H9 (cell line): ENCODE results near the gene STK35. TPM values are rescaled to one million over a fixed set of nuclear protein-coding genes. Genes with fewer than 3 reads are reported as not detected.

Source experiments
- DNase-seq: peaks from one replicate; pipeline ENCODE4 v3.0.0-alpha.2; 2017
- H2AFZ ChIP-seq: one replicate; pipeline ENCODE4 v1.6.1; 2013; ENCODE audit warnings: mild to moderate bottlenecking, low read length, control low read depth, moderate library complexity
- H2AK5ac ChIP-seq: 2 replicates; pipeline ENCODE4 v1.6.1; 2013; ENCODE audit warnings: low read length, control low read depth, mixed read lengths; ENCODE audit not compliant: insufficient read length
- H2BK120ac ChIP-seq: one replicate; pipeline ENCODE4 v1.6.1; 2013; ENCODE audit warnings: low read depth, mild to moderate bottlenecking, low read length, control low read depth, inconsistent platforms; ENCODE audit not compliant: poor library complexity, severe bottlenecking
- H2BK12ac ChIP-seq: 2 replicates; pipeline ENCODE4 v1.6.1; 2013; ENCODE audit warnings: low read length, control low read depth, mixed read lengths, low read depth; ENCODE audit not compliant: insufficient read length
- H2BK15ac ChIP-seq: 2 replicates; pipeline ENCODE4 v1.6.1; 2013; ENCODE audit warnings: low read depth, low read length, control low read depth
- H2BK20ac ChIP-seq: one replicate; pipeline ENCODE4 v1.6.1; 2013; ENCODE audit warnings: low read depth, mild to moderate bottlenecking, low read length, control low read depth, inconsistent platforms; ENCODE audit not compliant: poor library complexity, severe bottlenecking
- H2BK5ac ChIP-seq: 2 replicates; pipeline ENCODE4 v1.6.1; 2013; ENCODE audit warnings: low read length, control low read depth, mixed read lengths; ENCODE audit not compliant: insufficient read length
- H3K14ac ChIP-seq: 2 replicates; pipeline ENCODE4 v1.6.1; 2013; ENCODE audit warnings: low read length, control low read depth; ENCODE audit not compliant: insufficient read depth
- H3K18ac ChIP-seq: 2 replicates; pipeline ENCODE4 v1.6.1; 2013; ENCODE audit warnings: low read depth, mild to moderate bottlenecking, mixed read lengths, low read length, control low read depth; ENCODE audit not compliant: insufficient read length
- H3K23ac ChIP-seq: 2 replicates; pipeline ENCODE4 v1.6.1; 2013; ENCODE audit warnings: low read length, control low read depth, mixed read lengths, low read depth; ENCODE audit not compliant: insufficient read length
- H3K23me2 ChIP-seq: 2 replicates; pipeline ENCODE4 v1.6.1; 2013; ENCODE audit warnings: low read depth, mild to moderate bottlenecking, mixed read lengths, low read length, control low read depth; ENCODE audit not compliant: insufficient read length, poor library complexity, severe bottlenecking
- H3K27ac ChIP-seq: 2 replicates; pipeline ENCODE4 v1.5.1; 2013; ENCODE audit warnings: low read length, control low read depth, mixed read lengths, low read depth; ENCODE audit not compliant: insufficient read length
- H3K27me3 ChIP-seq: 2 replicates; pipeline ENCODE4 v1.6.1; 2013; ENCODE audit warnings: low read length, control low read depth, inconsistent platforms; ENCODE audit not compliant: insufficient read depth
- H3K4ac ChIP-seq: 2 replicates; pipeline ENCODE4 v1.6.1; 2013; ENCODE audit warnings: low read depth, mild to moderate bottlenecking, control low read depth, inconsistent platforms, low read length, moderate library complexity
- H3K4me1 ChIP-seq: 2 replicates; pipeline ENCODE4 v1.6.1; 2013; ENCODE audit warnings: low read length, control low read depth, inconsistent platforms; ENCODE audit not compliant: insufficient read depth
- H3K4me2 ChIP-seq: 2 replicates; pipeline ENCODE4 v1.6.1; 2013; ENCODE audit warnings: low read length, control low read depth, mixed read lengths; ENCODE audit not compliant: insufficient read length, insufficient read depth
- H3K56ac ChIP-seq: 2 replicates; pipeline ENCODE4 v1.6.1; 2013; ENCODE audit warnings: low read depth, mild to moderate bottlenecking, mixed read lengths, low read length, control low read depth; ENCODE audit not compliant: insufficient read length
- H3K79me1 ChIP-seq: 2 replicates; pipeline ENCODE4 v1.6.1; 2013; ENCODE audit warnings: low read depth, mild to moderate bottlenecking, moderate library complexity, low read length, control low read depth, inconsistent platforms; ENCODE audit not compliant: insufficient read depth, poor library complexity, severe bottlenecking
- H3K79me2 ChIP-seq: 2 replicates; pipeline ENCODE4 v1.6.1; 2013; ENCODE audit warnings: low read length, control low read depth, inconsistent platforms; ENCODE audit not compliant: insufficient read depth
- H3K9ac ChIP-seq: 2 replicates; pipeline ENCODE4 v1.6.1; 2013; ENCODE audit warnings: low read length, control low read depth, mixed read lengths; ENCODE audit not compliant: insufficient read length; ENCODE audit errors: extremely low read depth
- H3K9me3 ChIP-seq: one replicate; pipeline ENCODE4 v1.6.1; 2013; ENCODE audit warnings: low read depth, low read length, inconsistent platforms; ENCODE audit not compliant: control insufficient read depth
- H3T11ph ChIP-seq: one replicate; pipeline ENCODE4 v1.6.1; 2013; ENCODE audit warnings: mild to moderate bottlenecking, low read length, control low read depth, inconsistent platforms
- H4K20me1 ChIP-seq: one replicate; pipeline ENCODE4 v1.6.1; 2013; ENCODE audit not compliant: control insufficient read depth, insufficient read length, insufficient read depth
- H4K5ac ChIP-seq: 2 replicates; pipeline ENCODE4 v1.6.1; 2013; ENCODE audit warnings: low read depth, mild to moderate bottlenecking, mixed read lengths, low read length, control low read depth; ENCODE audit not compliant: insufficient read length
- H4K8ac ChIP-seq: replicated peaks from 2 replicates; pipeline ENCODE4 v1.6.1; 2013; ENCODE audit warnings: low read length, control low read depth, mixed read lengths, low read depth; ENCODE audit not compliant: insufficient read length
- H4K91ac ChIP-seq: 2 replicates; pipeline ENCODE4 v1.6.1; 2013; ENCODE audit warnings: low read depth, mild to moderate bottlenecking, moderate library complexity, mixed read lengths, low read length, control low read depth; ENCODE audit not compliant: insufficient read length
- H3K27ac Mint-ChIP-seq, 3 experiments: 2 replicates in 2 of 3; 3 replicates in 1 of 3; pipeline ENCODE4 v1.8.0; 2020 to 2021; ENCODE audit warnings: mixed read lengths in 3 of 3, mild to moderate bottlenecking in 1 of 3, moderate library complexity in 1 of 3
- H3K27me3 Mint-ChIP-seq: 2 replicates; pipeline ENCODE4 v1.8.0; 2021; ENCODE audit warnings: low read depth, mild to moderate bottlenecking, moderate library complexity, mixed read lengths
- H3K36me3 Mint-ChIP-seq, 3 experiments: 2 replicates in 2 of 3; 3 replicates in 1 of 3; pipeline ENCODE4 v1.8.0; 2020 to 2021; ENCODE audit warnings: low read depth in 3 of 3, mixed read lengths in 3 of 3; ENCODE audit not compliant: insufficient read depth in 1 of 3
- H3K4me1 Mint-ChIP-seq, 2 experiments: 2 replicates each; pipeline ENCODE4 v1.8.0; 2020; ENCODE audit warnings: mixed read lengths in 2 of 2
- H3K4me3 Mint-ChIP-seq, 2 experiments: 2 replicates in 1 of 2; 3 replicates in 1 of 2; pipeline ENCODE4 v1.8.0; 2020 to 2021; ENCODE audit warnings: mild to moderate bottlenecking in 2 of 2, mixed read lengths in 2 of 2, moderate library complexity in 1 of 2
- H3K9me3 Mint-ChIP-seq, 2 experiments: 2 replicates in 1 of 2; 3 replicates in 1 of 2; pipeline ENCODE4 v1.8.0; 2020; ENCODE audit warnings: mild to moderate bottlenecking in 2 of 2, mixed read lengths in 2 of 2, moderate library complexity in 1 of 2
- CTCF ChIP-seq: fragments of 200-600 bp; sonication (generic); conservative IDR thresholded peaks from 3 replicates; pipeline ENCODE4 v1.8.0; 2021; ENCODE audit warnings: antibody characterized with exemption, mild to moderate bottlenecking
- WGBS: extraction: QIAGEN DNeasy Blood & Tissue Kit; methylation state at CpG from one replicate; pipeline ENCODE4 v1.1.7; 2013; ENCODE audit warnings: missing lambda C conversion rate, low lambda C conversion rate, mixed read lengths; ENCODE audit not compliant: insufficient read length; ENCODE audit errors: extremely low coverage; 5-methylcytosine and 5-hydroxymethylcytosine counted together
- total RNA-seq: library from RNA; stranded (reverse); gene quantifications from 2 replicates; pipeline ENCODE4 v1.2.1, GENCODE V29; 2021

The STK35 gene
- total RNA-seq, 1 experiment from 2014 or later: 66.2 TPM

- Histone ChIP-seq H4K20me1 (no peaks in the 10 kb centered on the region), H4K91ac (no peak overlapping the region), H2BK15ac (no peak overlapping the region), H4K5ac (no peak overlapping the region), H3K23ac (no peak overlapping the region), H3K4ac (no peak overlapping the region; the same call in 1 of the 2 replicates), H2BK12ac (no peak overlapping the region), H3T11ph (no peak overlapping the region), H3K27me3 (no peaks in the 10 kb centered on the region), H2AFZ (no peak overlapping the region), H3K9me3 (no peaks in the 10 kb centered on the region), H3K79me2 (no peaks in the 10 kb centered on the region), H2BK20ac (no peak overlapping the region), H3K79me1 (no peaks in the 10 kb centered on the region), H2BK5ac (no peak overlapping the region), H2BK120ac (no peak overlapping the region), H4K8ac (no peak overlapping the region), H3K9ac (no peak overlapping the region), H3K4me2 (no peak overlapping the region), H2AK5ac (no peak overlapping the region), H3K27ac (no peak overlapping the region), H3K4me1 (no peaks in the 10 kb centered on the region), H3K23me2 (no peaks in the 10 kb centered on the region), H3K56ac (no peak overlapping the region), H3K18ac (no peak overlapping the region), H3K14ac (no peak overlapping the region; the same call in 1 of the 2 replicates)
- H3K4me1 Mint-ChIP-seq: peaks cover 38 to 48% of the 10 kb centered on the region in 2 experiments
- H3K9me3 Mint-ChIP-seq: no peaks in the 10 kb centered on the region
- H3K27ac Mint-ChIP-seq: no peak overlapping the region
- TF ChIP-seq CTCF: no peak
- DNase-seq: no peak
- H3K4me3 Mint-ChIP-seq: no peak overlapping the region
- WGBS: no CpG with 5 or more reads among the region's 6 CpGs
- H3K27me3 Mint-ChIP-seq: no peaks in the 10 kb centered on the region
- H3K36me3 Mint-ChIP-seq: peaks cover 5 to 21% (median 15%) of the 10 kb centered on the region in 3 experiments; a peak in 6 of 7 replicates
These were observed 49.0 kb downstream of the STK35 start for GRCh38 chr20:2150660-2151059.
